Fibroblast of lung (primary cell): Measurements from ENCODE around the gene CRABP1.

Source experiments
- CTCF ChIP-seq, 2 donors: IDR thresholded peaks in 1 of 2; conservative IDR thresholded peaks in 1 of 2; 1 replicate in 1 of 2; 2 replicates in 1 of 2; pipeline ENCODE4 v1.5.1; 2011 to 2012; ENCODE audit warnings: low read length in 2 of 2, control low read depth in 1 of 2, inconsistent platforms in 1 of 2, low read depth in 1 of 2, mild to moderate bottlenecking in 1 of 2
- EZH2 ChIP-seq: IDR thresholded peaks from 2 replicates; pipeline ENCODE4 v1.5.1; 2012; ENCODE audit warnings: low read length, control low read depth, mild to moderate bottlenecking; ENCODE audit errors: missing control alignments

DNA sequence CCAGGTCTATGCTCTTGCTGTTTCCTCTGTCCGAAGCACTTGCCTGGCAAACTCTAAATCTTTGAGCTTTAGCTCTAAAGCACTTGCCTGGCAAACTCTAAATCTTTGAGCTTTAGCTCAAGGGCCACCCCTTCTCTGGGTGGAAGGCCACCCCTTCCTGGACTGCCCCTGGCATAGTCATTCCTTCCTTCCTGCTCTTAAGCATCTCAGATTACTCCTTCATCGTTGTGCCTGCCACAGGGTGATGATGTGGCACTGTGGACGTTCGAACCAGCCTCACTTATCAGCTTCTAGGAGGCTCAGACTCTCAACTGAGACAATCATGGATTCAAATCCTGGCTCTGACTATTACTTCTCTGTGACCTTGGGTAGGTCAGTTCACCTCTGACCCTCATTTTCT, 10.5 kb upstream of the CRABP1 start:
- no peak for TF ChIP-seq CTCF (conservative IDR thresholded peaks at IDR 0.05 in 1 of 2, IDR thresholded peaks at IDR 0.05 in 1 of 2; ENCODE audit: low read depth in 1 of 2, low read length in 2 of 2)
- TF ChIP-seq EZH2, result no peak
